ENCODE results near the gene MAP4K2. TPM values are rescaled to one million over a fixed set of nuclear protein-coding genes. Genes with fewer than 3 reads are reported as not detected.

MAP4K2 gene
- total RNA-seq, 1 donor from 2014 or later: 70.2 TPM

DNA sequence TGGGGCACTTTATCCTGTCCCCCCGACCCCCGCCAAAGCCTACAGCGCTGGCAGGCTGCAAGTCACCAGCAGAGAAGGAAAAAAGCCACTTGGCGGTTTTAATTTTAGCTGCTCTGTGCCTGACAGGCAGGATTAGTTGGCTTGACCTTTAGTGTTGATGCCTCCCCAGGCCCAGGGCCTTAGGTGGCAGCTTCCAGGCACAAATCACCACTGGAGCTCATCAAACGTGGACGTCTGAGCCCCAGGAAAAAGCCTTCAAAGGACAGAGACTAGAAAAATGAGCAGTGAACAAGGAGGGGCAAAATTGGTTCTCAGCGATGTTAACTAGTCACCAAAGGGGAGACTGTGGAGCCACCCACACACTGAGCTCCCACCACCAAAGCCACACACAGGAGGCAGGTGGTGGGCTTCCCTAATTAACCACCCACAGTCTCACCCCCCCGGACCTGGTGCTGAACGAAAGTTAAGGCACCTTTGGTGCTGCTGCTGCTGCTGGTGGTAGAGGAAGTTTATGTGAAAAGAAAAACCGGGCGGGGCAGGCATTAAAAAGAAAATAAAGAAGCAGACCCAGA is 38.9 kb downstream of the MAP4K2 start:
- no peaks in the 10 kb centered on the region for H3K27me3 Mint-ChIP-seq (ENCODE audit: insufficient read depth)
- peaks cover 67% of the 10 kb centered on the region for H3K36me3 Mint-ChIP-seq (ENCODE audit: low read depth)
- peak overlapping the region; percentile 88 for H3K27ac Mint-ChIP-seq
- peaks cover 87% of the 10 kb centered on the region for H3K4me1 Mint-ChIP-seq (ENCODE audit: low read depth)
- DNase-seq (ENCODE audit: low spot score): peak; percentile 44
- no peaks in the 10 kb centered on the region for H3K9me3 Mint-ChIP-seq
- H3K4me3 Mint-ChIP-seq: peak overlapping the region; percentile 80
- intact Hi-C loops (cut with micrococcal nuclease): loop anchor here (1.0 kb wide), 2 partner anchors 8 to 19 kb away; no protein-coding TSS in a partner anchor

DNA sequence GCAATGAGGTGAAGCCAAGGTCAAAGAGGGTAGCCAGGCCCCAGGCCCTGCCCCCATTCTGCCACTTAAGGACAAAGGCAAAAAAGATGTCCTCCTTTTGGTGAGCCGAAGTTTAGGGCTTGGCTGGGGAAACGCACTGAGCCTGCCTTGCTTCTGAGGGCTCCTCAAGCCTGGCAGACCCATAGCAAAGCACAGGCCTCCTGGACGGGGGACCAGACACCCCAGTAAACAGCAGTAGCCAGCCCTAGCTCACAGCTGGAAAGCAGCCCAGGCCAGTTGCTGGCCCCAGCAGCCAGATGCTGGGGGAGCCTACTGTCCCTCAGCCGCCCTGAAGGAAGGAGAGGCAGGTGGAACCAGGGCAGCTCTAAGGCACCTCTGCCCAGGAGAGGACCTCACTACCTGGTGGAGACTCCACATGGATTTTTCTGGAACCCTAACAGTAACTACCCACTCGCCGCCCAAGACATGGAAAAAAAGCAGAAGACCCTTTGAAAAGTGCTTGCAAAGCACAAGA is 39.4 kb downstream of the MAP4K2 start:
- no peaks in the 10 kb centered on the region for H3K27me3 Mint-ChIP-seq (ENCODE audit: insufficient read depth)
- H3K36me3 Mint-ChIP-seq (ENCODE audit: low read depth): peaks cover 62% of the 10 kb centered on the region
- no peaks in the 10 kb centered on the region for H3K9me3 Mint-ChIP-seq
- DNase-seq (ENCODE audit: low spot score): no peak
- peaks cover 83% of the 10 kb centered on the region for H3K4me1 Mint-ChIP-seq (ENCODE audit: low read depth)
- H3K4me3 Mint-ChIP-seq: peak overlapping the region; percentile 80
- intact Hi-C loops (cut with micrococcal nuclease): loop anchor here (1.0 to 2.0 kb wide), 3 partner anchors 9 to 18 kb away; no protein-coding TSS in a partner anchor
- H3K27ac Mint-ChIP-seq: peak overlapping the region; percentile 88

DNA sequence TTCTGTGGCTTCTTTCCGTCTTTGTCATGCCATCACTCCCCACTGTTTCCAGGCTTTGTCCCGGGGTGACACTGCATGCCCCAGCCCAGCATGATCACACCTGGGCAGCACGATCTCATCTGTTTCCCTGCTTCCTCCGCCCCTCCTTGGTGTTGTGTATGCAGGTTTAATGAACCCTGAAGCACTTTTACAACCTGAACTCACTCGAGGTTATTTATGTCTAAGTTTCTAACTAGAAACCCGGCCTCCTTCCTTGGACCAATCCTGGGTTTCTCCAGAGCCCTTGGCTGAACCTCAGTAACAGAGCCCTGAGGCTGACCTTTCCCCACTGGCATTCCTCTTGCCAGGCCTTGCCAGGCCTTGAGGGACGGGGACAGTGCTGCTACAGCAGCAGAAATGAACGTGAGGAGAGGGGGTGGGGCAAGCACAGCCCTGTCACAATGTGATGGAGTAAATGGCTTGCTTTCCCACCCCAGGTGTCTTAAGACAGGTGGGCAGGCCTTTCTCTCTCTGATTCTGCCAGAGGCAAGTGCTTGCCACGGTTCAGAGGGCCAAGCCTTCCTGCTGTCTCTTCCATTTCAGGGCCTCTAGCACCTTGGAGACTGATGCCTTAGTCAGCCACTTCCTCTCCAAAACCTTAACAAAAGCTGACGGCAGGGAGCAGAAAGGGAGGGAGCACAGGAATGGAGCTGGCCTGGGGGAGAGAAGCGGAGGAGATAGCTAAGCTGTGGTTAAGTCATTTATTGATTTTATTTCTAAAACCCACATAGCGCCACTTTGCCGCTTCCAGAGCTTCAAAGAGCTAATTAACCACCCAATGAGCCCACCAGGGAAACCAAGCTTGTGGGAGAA is 40.1 kb downstream of the MAP4K2 start:
- no peak for DNase-seq (ENCODE audit: low spot score)
- Mint-ChIP-seq H3K27me3 (ENCODE audit: insufficient read depth) (no peaks in the 10 kb centered on the region), H3K9me3 (no peaks in the 10 kb centered on the region), H3K4me1 (ENCODE audit: low read depth) (peaks cover 77% of the 10 kb centered on the region), H3K4me3 (peak overlapping the region; percentile 78), H3K27ac (peak overlapping the region; percentile 88), H3K36me3 (ENCODE audit: low read depth) (peaks cover 55% of the 10 kb centered on the region)
- intact Hi-C loops (cut with micrococcal nuclease): loop anchor here (2.0 kb wide), 1 partner anchor 14 kb away; no protein-coding TSS in a partner anchor

DNA sequence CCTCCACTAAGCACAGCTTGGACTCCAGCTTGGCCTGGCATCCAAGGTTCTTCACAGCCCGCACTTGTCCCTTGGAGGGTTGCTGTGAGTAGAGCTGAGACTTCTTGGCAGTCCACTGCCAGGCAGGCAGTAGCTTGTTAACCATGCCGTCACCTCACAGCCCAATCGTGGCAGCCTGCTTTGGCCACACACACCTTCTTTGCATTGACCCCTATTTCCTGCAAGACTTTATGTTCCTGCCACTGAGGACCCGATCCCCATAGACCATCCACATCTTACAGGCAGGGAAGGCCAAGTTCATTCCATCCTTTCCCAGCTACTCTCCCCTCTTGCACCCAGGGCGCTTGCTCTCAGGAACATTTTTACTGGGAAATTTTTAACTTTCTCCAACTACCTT is 40.7 kb downstream of the MAP4K2 start:
- H3K9me3 Mint-ChIP-seq: no peaks in the 10 kb centered on the region
- peak overlapping the region; percentile 58 for H3K4me3 Mint-ChIP-seq
- H3K27me3 Mint-ChIP-seq (ENCODE audit: insufficient read depth): no peaks in the 10 kb centered on the region
- intact Hi-C loops (cut with micrococcal nuclease): loop anchor here (2.0 kb wide), 1 partner anchor 15 kb away; no protein-coding TSS in a partner anchor
- H3K27ac Mint-ChIP-seq: peak overlapping the region; percentile 88
- H3K4me1 Mint-ChIP-seq (ENCODE audit: low read depth): peaks cover 70% of the 10 kb centered on the region
- peaks cover 53% of the 10 kb centered on the region for H3K36me3 Mint-ChIP-seq (ENCODE audit: low read depth)
- no peak for DNase-seq (ENCODE audit: low spot score)

DNA sequence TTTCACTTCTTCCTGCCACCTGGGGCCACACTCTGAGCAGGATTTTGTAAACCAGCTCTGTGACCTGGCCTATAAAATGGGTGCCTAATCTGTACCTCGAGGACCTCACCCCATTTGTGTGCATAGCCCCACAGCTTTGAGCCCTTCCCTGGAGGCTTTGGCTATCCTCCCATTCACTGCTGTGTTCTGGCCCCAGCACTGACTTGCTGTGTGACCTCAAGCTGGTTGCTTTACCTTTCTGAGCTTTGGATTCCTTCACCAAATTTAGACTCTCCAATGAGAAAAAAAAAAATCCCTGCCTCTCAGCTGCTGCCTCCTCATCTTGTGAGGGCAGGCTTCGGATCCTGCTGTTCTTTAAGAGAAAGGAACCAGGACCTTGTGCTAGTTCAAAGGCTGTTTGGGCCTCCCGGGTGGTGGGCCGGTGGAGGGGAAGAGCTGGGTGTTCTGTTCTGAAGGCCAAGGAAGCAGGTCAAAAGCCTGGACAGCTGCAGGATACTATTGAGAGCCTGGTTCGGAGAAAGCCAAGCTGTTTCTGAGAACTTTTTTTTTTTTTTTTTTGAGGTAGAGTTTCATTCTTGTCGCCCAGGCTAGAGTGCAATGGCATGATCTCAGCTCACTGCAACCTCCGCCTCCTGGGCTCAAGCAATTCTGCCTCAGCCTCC is 42.1 kb downstream of the MAP4K2 start:
- H3K9me3 Mint-ChIP-seq: no peaks in the 10 kb centered on the region
- intact Hi-C loops (cut with micrococcal nuclease): no loop called here
- H3K4me3 Mint-ChIP-seq: peak overlapping the region; percentile 31
- peaks cover 48% of the 10 kb centered on the region for H3K36me3 Mint-ChIP-seq (ENCODE audit: low read depth)
- H3K4me1 Mint-ChIP-seq (ENCODE audit: low read depth): peaks cover 61% of the 10 kb centered on the region
- H3K27ac Mint-ChIP-seq: peak overlapping the region; percentile 77
- H3K27me3 Mint-ChIP-seq (ENCODE audit: insufficient read depth): no peaks in the 10 kb centered on the region
- no peak for DNase-seq (ENCODE audit: low spot score)

DNA sequence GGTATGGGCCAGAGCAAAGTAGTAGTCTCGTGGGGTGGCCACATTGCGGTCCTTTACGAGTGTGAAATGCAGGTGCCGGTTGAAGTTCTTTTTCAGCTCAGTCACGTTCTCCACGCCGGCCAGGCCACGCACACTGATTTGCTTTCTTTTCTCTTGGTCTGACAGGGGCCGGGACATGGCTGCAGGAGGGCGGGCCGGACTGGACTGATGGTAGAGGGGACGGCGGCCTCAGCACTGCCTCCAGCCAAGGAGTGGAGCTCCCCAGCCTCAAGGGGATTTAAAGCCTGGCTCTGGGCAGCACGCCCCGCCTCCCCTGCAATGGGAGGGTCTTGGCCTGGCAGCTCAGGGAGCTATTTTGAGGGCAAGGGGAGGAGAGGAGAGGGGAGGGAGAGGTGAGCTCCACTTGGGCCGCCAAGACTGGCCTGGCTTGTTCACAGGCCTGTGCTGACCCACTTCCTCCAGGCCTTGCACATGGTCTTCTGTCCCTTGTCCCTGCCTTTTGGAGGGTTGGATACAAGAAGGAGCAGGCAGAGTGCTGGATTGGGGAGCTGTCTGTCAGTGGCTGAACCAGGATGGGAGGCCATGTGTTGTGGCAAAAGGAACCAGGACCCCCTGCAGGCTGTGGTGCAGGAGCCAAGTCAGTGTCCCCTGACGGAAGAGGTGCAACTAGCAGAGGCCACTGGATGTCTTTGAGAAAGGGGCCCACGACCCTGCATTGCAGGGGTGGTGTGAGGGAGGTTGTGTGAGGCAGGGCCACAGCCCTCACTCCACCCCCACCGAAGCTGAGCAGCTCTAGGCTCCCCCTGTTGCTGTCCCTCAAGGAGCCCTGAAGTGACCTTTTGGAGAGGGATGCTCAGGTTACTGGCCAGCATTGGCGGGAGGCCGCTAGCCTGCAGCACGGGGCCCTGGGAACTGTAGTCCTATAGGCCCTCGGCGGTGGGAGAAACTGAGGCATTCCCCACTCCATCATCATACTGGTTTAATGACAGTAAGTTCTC is 43.0 kb downstream of the MAP4K2 start, which contains the start of gene PYGM:
TSS of gene PYGM (minus strand) at position 253 of the 998 bp plus-strand sequence. CDS start at position 177, 76 bp downstream.
- no peaks in the 10 kb centered on the region for H3K27me3 Mint-ChIP-seq (ENCODE audit: insufficient read depth)
- peak within 1 kb of the TSS; percentile 31 for H3K4me3 Mint-ChIP-seq
- peaks cover 41% of the 10 kb centered on the region for H3K36me3 Mint-ChIP-seq (ENCODE audit: low read depth)
- no peaks in the 10 kb centered on the region for H3K9me3 Mint-ChIP-seq
- no peak for DNase-seq (ENCODE audit: low spot score)
- H3K4me1 Mint-ChIP-seq (ENCODE audit: low read depth): peaks cover 54% of the 10 kb centered on the region
- intact Hi-C loops (cut with micrococcal nuclease): no loop called here
- H3K27ac Mint-ChIP-seq: peak within 1 kb of the TSS; percentile 77

DNA sequence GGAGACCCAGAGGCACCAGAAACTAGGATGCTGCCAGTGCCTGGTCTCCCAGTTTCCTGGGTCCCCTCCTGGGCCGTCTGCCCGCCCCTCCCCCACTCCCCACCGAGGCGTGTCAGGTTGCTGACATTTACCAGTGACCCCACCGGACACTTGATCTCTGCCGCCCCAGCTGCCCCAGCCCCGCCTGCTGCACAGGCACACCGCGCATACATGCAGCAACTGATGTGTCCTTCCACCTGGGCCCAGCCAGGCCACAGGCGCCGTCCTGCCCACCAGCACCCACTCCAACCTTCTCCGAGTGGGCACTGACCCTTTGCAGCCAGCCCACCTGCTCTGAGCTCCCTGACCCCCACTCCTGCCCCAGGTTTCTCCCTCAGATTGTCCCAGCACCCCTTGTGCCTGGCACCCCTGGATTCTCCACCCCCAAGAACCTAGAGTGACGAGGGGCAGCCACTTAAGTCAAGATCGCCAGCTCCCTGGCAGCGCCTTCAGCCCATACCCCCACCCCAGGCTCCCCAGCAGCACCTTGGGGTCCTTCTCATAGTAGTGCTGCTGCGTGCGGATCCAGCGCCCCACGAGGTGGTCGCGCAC is 43.8 kb downstream of the MAP4K2 start:
- H3K36me3 Mint-ChIP-seq (ENCODE audit: low read depth): peaks cover 33% of the 10 kb centered on the region
- H3K4me1 Mint-ChIP-seq (ENCODE audit: low read depth): peaks cover 46% of the 10 kb centered on the region
- no peaks in the 10 kb centered on the region for H3K27me3 Mint-ChIP-seq (ENCODE audit: insufficient read depth)
- H3K27ac Mint-ChIP-seq: no peak overlapping the region
- H3K4me3 Mint-ChIP-seq: no peak overlapping the region
- DNase-seq (ENCODE audit: low spot score): no peak
- intact Hi-C loops (cut with micrococcal nuclease): no loop called here
- no peaks in the 10 kb centered on the region for H3K9me3 Mint-ChIP-seq

DNA sequence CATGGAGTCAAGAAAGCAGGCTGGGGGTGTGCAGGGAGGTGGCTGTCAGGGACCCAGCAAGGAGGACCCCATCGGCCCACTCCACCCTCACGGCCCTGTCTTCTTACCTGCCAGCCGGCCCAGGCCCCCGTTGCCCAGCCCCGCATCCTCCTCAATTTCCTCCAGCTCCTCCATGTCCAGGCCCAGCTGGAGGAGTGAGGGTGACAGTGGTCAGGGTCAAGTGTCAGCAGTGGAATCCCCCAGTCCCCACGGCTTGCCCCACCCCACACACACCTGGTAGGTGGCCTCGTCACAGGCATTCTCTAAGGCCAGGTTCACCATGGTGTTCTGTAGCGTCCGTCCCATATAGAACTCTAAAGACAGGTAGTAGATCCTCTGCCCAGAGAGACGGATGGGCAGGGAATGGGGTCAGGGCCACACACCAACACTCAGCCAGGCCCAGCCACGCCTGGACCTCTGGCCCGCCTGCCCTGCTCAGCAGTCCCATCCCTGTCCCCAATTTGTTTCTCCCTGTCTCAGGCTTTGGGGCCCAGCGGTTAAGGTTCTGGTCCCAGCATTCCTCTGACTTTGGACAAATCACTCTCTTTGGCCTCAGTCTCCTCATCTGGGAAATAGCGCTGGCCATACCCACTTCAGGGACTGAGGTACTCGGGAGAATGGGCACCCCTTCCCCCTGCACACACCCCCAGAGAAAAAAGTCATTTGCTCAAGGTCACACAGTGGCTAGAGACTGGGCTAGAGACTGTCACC is 44.5 kb downstream of the MAP4K2 start:
- peaks cover 30% of the 10 kb centered on the region for H3K36me3 Mint-ChIP-seq (ENCODE audit: low read depth)
- H3K4me3 Mint-ChIP-seq: no peak overlapping the region
- H3K9me3 Mint-ChIP-seq: no peaks in the 10 kb centered on the region

DNA sequence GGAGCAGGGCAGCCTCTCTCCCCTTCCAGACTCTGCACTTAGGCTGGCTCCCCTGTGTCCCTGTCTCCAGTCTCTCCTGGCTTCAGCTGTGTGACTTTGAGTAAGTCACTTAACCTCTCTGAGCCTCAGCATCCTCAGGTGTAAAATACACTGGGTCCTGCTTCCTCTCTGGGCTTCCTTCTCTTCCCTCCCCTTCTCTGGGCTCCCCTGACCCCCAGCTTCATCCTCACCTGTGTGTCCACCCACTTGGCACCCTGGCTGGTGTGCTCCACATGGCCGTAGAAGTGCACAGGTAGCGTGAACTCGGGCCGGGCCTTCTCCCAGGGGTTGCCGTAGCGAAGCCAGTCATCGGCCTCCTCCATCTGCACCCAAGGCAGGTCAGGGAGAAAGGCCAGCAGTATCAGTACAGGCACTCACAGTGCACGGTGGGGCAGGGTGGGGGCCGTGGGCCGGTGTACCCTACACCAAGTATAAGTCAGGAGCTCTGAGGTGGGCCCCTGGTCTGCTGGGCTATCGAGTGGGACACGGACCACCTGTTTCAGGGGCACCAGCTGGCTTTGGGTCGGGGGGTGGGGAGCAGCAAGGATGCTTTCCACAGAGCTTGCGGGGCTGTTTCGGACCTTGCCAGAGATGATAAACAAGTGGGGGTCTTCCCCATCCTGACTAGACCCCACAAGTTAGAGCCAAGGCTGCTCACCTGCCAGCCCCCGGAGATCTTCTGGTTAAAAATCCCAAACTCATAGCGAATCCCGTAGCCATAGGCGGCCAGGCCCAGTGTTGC is 45.3 kb downstream of the MAP4K2 start:
- Mint-ChIP-seq H3K4me3 (no peak overlapping the region), H3K36me3 (ENCODE audit: low read depth) (peaks cover 22% of the 10 kb centered on the region), H3K9me3 (no peaks in the 10 kb centered on the region), H3K27ac (no peak overlapping the region), H3K4me1 (ENCODE audit: low read depth) (peaks cover 34% of the 10 kb centered on the region), H3K27me3 (ENCODE audit: insufficient read depth) (no peaks in the 10 kb centered on the region)
- intact Hi-C loops (cut with micrococcal nuclease): no loop called here
- DNase-seq (ENCODE audit: low spot score): no peak

More for the DNA sequence above, 44.5 kb downstream of the MAP4K2 start:
- peaks cover 39% of the 10 kb centered on the region for H3K4me1 Mint-ChIP-seq (ENCODE audit: low read depth)
- no peak for DNase-seq (ENCODE audit: low spot score)
- intact Hi-C loops (cut with micrococcal nuclease): no loop called here
- no peak overlapping the region for H3K27ac Mint-ChIP-seq
- no peaks in the 10 kb centered on the region for H3K27me3 Mint-ChIP-seq (ENCODE audit: insufficient read depth)

DNA sequence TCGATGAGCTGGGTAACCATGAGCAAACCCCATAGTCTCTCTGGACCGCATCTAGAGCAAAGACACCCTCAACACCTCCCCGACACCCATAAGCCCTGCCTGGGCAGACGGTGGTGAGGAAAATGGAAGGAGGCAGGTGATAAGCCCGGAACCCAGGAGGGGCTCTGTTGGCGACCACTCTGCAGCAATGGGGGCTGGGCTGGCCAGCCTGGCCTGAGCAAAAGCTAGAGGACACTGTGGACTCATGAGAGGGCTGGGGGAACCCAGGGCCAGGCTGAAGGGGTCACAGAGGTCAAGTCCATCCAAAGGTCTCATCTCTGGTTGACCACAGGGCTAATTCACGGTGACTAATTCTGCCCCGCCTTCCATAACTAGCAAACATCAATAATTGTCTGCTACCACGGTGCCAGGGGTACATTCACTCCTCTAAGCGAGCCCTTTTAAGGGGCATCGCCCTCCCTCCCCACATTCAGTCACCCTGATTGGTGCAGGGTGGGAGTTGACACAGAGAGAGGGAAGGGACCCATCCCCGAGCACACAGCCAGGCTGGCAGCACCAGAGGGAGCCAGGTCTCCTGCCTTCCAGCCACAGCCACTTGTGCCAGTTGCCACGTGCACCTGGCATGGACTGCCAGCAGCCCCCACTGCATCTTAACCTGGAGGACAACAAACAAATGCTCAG is 47.2 kb downstream of the MAP4K2 start:
- Mint-ChIP-seq H3K36me3 (ENCODE audit: low read depth) (peaks cover 17% of the 10 kb centered on the region), H3K4me1 (ENCODE audit: low read depth) (peaks cover 28% of the 10 kb centered on the region), H3K9me3 (no peaks in the 10 kb centered on the region), H3K4me3 (no peak overlapping the region), H3K27me3 (ENCODE audit: insufficient read depth) (no peaks in the 10 kb centered on the region), H3K27ac (no peak overlapping the region)
- DNase-seq (ENCODE audit: low spot score): no peak
- intact Hi-C loops (cut with micrococcal nuclease): no loop called here
